NCI-H128 (cell line): Measurements from ENCODE around the gene ACYP2.
"Not testable (repeated sequence)": the region's sequence is repeated elsewhere in the genome, so short reads cannot be mapped to it uniquely, and the experiment has no call there.

Experiments used
- DNase-seq: peaks from one replicate; lab custom pipeline; 2025; ENCODE audit not compliant: unreplicated experiment; lab: John Stamatoyannopoulos, UW

The ACYP2 gene

GRCh38 chr2:54097124-54097523, 18.3 kb upstream of the ACYP2 start:
- DNase-seq, result no peak

- DNase-seq, result no peak
Measured at GRCh38 chr2:54099370-54099769, 16.0 kb upstream of the ACYP2 start.

DNA sequence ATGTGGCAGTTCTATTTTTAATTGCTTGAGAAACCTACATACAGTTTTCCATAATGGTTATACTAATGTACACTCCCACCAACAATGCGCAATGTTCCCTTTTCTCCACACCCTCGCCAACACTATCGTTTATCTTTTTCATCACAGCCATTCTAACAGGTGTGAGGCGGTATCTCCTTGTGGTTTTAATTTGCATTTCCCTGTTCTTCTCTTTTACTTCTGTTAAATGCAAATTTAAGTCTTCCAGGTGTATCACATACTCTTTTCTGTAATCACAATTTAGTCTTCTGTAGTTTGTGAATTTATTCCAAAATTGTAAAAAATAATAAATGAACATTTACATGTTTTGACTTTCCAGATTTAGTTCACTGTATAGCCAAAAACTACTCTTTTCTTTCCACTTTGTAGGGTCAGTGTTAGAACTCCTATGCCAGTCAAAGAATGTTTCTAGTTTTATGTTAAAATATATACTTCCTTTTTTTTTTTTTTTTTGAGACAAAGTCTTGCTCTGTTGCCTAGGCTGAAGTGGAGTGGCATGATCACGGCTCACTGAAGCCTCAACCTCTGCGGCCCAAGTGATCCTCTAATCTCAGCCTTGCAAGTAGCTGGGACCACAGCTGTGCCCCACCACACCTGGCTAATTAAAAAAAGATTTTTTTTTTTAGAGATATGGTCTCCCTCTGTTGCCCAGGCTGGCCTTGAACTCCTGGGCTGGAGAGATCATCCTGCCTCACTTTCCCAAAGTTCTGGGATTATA, 15.4 kb upstream of the ACYP2 start:
- no peak for DNase-seq

DNA sequence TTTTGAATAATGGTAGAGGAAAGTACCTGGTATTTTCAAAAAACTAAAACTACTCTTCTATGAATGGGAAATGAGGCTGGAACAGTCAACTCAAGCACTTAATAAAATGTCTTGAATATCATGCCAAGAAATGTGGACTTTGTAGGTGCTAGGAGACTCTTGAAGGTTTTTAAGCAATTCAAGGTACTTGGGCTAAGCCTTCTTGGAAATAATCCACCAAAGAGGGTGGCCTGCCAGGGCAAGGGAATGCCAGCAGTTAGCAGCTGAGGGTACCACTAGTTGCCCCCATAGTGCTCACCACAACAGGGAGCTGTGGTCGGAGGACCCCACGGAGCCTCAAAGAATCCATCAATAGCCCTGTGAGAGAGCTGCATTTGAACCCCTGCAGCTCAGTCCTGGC, 14.6 kb upstream of the ACYP2 start:
- no peak for DNase-seq

DNA sequence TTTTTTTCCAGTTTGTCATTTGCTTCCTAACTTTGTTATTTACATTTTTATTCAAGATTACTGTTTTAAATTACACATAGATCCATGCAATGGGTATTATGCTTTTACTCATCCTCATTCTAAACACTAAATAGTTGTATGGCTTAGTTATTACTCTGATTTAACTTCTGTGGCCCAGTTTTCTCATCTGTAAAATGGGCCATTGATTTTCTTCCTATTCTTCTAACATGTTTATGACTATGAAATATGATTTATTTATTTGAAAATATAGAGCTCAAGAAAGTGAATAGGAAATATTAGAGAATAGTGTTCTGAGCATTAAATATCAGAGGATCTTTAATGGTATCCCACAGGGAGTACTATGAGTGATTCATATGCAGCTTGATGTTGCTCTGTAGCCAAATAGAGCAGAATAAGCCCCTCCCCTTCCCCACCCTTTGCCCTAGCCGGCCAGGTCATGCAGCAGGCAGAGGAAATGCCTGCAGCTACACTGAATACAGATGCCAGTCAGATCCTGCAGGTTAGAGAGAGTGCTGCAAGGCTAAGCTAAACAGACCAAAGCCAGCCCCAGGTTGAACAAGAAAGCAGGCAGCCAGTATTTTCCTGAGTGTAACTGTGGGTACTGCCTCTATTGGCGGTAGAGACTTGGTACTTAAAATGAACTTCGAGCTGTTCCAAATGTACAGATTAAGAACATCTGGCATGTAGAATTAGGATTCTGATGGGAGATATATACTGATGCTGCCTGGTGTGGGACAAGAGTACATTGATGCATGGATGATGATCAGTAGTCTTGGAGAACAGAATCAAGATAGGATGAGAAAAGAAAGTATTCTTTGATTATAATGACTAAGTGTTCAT, 11.7 kb upstream of the ACYP2 start:
- no peak for DNase-seq

- DNase-seq, result no peak
Measured at GRCh38 chr2:54106631-54107454, 8.6 kb upstream of the ACYP2 start.

GRCh38 chr2:54107455-54107764, 8.0 kb upstream of the ACYP2 start:
- no peak for DNase-seq

DNA sequence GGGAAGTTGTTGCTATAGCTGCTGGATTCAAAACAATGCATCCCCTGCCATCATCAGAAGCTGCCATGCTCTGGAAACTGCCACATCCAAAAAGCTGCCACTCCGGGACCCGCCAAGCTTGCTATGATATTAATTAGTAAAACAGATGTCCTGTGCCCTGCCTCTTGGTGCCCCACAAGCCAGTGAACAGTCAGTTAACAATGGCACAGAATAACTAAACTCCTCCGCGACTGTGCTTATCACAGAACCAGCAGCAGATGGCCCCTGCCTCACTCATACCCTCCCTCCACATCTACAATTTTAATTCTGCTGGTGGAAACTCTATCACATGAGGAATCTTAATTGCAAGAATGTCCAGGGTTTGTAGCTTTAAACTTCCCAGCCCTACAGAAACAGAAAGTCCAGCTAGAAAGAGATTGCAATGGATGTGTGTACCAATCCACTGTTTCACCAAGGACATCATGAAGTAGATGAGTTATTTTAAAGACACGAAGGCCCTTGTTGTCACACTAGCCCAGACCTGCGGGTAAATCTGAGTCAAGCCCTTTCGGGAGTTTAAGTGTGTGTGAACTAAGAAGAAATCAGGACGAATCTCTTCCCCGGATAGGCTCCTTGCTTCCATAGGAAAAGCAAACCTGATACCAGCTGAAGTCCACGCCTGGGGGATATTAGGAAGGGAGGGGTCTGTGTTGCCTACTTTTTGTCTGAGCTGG, 7.4 kb upstream of the ACYP2 start:
- no peak for DNase-seq

GRCh38 chr2:54109848-54110247, 5.6 kb upstream of the ACYP2 start:
- no peak for DNase-seq

DNA sequence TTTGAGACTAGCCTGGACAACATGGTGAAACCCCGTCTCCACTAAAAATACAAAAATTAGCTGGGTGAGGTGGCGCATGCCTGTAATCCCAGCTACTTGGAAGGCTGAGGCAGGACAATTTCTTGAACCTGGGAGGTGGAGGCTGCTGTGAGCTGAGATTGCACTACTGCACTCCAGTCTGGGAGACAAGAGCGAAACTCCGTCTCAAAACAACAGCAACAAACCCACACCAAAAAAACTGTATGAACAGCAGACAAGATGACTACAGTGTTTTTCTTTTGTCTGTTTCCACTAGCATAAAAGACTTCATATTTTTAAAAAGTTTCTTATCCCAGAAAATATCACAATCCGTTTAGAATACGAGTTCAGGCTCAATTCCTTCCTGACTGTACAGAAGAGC, 936 bp upstream of the ACYP2 start:
- not testable (repeated sequence) for DNase-seq

DNA sequence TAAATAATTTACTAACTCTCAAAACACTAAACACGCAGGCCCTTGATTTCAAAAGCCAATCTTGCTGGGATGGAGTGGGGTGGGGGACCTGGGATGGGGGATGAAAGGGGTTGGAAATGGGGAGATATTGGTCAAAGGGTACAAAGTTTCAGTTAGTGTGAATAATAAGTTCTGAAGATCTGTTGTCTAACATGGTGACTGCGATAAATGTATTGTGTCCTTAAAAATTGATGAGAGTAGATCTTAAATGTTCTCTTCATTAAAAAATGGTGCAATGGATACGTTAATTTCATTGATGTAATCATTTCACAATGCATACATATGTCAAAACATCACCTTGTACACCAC, 505 bp upstream of the ACYP2 start:
- DNase-seq, result no peak

GRCh38 chr2:54116598-54116997, 1.2 kb downstream of the ACYP2 start:
- DNase-seq, result not testable (repeated sequence)

- DNase-seq, result no peak
Measured at GRCh38 chr2:54120950-54121349, 5.5 kb downstream of the ACYP2 start.

DNA sequence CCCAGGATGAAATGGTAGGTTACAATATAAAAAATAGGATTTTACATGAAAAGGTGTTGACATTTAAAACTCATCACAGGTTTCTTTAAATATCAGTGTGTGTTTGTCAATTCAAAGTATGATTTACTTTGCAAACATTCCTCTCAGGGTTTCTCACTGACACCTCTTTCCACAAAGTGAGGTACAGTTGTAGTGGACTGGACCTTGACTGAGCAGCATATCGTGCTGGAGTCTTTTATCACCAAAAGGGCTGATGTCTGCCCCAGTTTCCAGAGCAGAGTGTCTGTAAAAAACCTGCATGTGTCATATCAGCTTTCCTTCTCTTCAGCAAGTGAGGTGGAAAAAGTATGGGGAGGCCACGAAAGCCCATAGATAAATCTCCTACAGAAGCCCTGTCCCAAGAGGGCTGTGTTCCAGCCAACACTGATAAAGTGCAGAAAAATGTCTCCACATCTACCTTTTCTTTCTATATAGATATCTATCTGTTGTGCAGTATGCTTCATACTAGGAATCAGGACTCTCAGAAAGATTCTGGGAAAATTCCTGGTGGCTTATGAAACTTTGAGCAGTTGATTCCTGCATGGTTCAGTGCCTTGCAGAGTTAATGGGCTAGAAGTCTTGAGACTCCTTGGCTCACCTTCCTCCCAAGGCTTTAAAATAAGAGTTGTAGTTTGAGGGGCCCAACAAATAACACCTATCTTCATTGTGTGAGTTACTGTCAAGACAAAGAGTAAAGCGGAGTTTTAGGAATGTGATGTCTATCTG, 6.9 kb downstream of the ACYP2 start:
- no peak for DNase-seq

GRCh38 chr2:54122939-54123338, 7.5 kb downstream of the ACYP2 start:
- no peak for DNase-seq

DNA sequence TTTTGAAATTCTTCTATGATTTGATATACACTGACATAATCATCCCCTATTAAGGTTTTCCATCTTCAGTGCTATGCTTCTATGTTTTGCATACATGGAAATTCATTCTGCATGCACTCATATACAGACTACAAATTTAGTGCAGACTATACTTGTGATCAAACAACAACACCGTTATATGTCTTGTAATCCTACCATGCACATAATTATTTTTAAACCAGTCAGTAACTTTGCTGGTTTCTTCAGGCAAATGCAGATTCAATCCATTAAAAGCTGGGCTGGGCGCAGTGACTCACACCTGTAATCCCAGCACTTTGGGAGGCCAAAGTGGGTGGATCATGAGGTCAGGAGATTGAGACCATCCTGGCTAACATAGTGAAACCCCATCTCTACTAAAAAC, 11.8 kb downstream of the ACYP2 start:
- not testable (repeated sequence) for DNase-seq

DNA sequence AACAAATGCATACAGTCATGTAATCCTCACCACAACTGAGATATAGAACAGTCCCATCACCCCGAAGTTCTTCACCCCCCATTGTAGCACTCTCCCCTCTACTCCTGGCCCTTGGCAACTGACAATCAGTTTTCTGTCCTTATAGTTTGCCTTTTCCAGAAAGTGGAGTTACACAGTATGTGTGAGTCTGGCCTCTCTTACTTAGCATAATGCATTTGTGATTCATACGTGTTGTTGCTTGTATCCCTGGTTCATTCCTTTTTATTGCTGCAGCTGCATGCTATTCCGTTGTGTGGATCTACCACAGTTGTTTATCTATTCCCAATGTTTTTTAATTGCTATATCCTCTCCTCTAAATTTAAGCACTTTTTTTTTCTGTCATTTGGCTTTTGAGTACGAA, 17.6 kb downstream of the ACYP2 start:
- no peak for DNase-seq

DNA sequence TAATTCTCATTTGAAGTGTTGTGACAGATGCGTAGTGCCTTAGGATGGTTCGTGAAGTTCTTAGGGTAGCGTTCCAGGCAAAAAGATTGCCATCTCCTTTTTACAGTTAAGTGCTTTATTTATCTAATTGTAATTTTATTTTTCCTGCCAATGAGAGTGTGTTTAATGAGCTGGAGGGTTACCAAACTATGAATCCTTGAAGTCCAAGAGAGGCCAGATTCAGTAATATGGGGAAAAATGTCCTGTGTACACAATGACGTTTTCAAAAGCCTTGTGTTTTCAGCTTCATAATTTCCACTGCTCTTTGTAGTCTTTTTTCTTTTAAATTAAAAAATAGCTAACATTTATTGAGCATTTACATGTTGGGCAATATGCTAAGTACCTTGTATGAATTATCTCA, 23.8 kb downstream of the ACYP2 start:
- DNase-seq, result no peak

GRCh38 chr2:54143780-54144179, 28.4 kb downstream of the ACYP2 start:
- no peak for DNase-seq

DNA sequence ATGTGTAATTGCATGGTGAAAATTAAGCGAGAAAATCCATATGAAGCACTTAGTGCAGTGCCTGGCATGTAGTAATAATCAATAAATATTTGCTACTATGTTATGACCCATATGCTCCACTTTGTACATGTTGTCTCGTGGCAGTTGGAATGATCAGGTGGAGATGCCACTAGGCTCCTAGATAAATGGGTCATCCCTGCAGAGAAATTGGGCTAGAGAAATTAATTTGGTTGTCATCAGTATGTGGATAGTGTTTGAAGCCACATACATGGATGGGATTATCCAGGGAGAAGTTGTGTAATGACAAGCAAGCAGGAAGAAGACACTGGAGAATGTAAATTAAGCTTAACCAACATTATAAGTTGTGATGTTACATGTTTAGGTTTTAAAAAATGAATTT, 33.0 kb downstream of the ACYP2 start:
- no peak for DNase-seq
